ENCODE data around the gene ZNF678. TPM values are rescaled to one million over a fixed set of nuclear protein-coding genes. Genes with fewer than 3 reads are reported as not detected.
"Not testable (repeated sequence)": the region's sequence is repeated elsewhere in the genome, so short reads cannot be mapped to it uniquely, and the experiment has no call there.

The ZNF678 gene
- total RNA-seq, 1 donor from 2014 or later, result 5.1 TPM

DNA sequence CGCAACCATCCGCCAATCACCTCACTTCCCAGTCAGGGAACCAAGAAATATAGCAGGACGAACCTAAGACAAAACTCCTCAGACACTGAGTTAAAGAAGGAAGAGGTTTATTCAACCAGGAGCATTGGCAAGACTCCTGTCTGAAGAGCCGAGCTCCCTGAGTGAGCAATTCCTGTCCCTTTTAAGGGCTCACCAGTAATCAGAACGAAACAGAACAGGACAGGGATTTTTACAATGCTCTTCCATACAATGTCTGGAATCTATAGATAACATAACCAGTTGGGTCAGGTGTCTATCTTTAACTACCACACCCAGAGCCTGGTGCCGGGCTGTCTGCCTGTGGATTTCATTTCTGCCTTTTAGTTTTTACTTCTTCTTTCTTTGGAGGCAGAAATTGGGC is 32.9 kb downstream of the ZNF678 start:
- DNase-seq (ENCODE audit: low spot score), result not testable (repeated sequence)

DNA sequence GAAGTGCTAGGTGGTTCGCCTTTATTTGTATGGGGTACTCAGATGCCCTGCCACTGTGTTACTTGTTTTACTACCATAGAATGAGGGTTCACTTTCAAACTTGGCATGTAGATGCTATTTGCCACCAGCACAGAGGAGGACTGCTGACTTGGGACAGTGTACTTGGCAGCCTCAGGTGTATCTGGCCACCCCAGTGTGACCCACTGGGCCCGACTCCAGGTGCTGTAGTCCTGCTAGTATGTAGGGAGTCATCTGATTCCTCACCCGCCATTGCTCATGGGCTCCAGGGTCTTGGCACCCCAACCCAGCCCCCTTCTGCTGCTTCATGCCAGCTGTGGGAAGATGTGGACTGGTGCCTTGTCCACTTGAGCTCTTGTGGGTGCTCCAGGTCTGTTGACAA is 40.0 kb downstream of the ZNF678 start:
- no peak for DNase-seq (ENCODE audit: low spot score)

DNA sequence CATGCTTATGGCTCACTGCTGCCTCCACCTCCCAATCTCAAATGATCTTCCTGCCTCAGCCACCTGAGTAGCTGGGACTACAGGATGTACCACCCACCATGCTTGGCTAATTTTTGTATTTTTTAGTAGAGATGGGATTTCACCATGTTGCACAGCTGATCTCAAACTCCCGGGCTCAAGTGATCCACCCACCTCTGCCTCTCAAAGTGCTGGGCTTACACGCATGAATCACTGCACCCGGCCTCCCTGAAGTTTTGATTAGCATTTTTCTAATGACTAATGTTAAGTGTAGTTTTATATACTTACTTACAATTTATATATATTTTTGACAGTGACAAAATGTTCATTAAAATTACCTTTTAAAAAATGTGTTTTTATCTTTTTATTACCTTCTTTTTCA is 41.1 kb downstream of the ZNF678 start:
- no peak for DNase-seq (ENCODE audit: low spot score)

DNA sequence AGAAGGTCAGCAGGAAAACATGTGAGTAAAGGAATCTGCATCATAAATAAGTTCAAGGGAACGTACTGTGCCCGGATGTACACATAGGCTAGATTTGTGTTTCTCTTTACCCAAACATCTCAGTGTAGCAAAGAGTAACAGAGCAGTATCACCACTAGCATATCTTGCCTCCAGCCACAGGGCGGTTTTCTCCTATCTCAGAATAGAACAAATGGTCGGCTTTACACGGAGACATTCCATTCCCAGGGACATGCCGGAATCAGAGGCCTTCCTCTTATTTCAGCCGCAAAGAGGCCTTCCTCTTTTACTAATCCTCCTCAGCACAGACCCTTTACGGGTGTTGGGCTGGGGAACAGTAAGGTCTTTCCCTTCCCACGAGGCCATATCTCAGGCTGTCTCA is 42.9 kb downstream of the ZNF678 start:
- not testable (repeated sequence) for DNase-seq (ENCODE audit: low spot score)

DNA sequence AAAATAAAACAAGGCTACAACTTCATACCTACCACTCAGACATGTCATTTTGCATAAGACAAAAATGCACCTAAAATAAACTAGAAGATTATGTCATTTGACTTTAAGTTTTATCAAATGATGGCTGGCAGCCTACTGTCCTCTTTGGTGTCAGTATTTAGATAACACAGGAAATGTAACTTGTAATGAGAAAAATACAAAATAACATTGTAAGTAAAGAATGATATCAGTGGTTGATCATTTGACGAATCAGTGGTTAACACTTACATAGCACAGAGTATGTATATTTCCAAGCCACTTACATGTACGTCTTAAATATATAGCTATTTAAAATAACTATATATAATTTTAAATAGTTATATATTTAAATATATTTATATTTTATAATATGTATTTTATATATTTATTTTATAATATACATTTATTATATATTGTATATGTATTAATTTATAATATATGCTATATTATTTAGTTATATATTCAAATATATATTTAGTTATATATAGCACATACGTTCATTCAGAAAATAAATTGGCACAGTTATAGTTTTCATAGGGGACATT is 44.1 kb downstream of the ZNF678 start:
- no peak for DNase-seq (ENCODE audit: low spot score)

DNA sequence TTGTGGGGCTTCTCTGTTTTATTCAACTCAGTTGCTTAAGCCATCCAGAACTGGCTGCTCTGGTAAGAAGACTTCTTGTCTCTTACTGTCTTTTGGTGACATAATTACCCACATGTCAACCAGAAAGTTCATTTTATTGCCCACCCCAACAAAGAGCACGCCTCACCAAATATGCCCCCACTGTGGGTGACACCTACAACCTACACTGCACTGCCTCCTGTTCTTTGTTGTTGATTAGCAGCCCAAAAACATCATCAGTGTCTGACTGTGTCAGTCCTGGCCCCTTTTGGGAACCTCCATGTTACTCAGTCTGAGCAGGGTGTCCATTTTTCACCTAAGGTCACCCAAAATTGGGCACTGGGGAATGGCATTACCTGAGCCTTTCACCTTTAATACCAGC is 49.3 kb downstream of the ZNF678 start:
- no peak for DNase-seq (ENCODE audit: low spot score)

DNA sequence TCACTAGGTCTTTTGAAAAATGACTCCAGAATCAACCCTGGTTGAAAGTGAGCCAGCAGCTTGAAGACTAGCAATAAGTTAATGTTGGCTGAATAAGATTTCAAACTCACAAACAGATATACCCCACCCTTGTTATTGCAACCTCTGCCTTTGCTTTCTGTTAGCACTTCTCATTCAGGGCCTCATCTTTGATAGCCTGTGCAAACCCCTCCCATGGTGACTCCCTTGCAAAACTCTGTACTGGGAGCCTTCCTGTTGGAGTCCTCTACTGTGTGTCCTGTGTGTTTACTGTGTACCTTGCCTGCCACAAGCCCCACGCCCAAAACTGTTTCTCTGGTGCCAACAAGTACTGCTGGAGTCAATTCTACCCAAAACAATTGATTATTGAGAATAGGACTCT is 50.2 kb downstream of the ZNF678 start:
- DNase-seq (ENCODE audit: low spot score), result no peak

DNA sequence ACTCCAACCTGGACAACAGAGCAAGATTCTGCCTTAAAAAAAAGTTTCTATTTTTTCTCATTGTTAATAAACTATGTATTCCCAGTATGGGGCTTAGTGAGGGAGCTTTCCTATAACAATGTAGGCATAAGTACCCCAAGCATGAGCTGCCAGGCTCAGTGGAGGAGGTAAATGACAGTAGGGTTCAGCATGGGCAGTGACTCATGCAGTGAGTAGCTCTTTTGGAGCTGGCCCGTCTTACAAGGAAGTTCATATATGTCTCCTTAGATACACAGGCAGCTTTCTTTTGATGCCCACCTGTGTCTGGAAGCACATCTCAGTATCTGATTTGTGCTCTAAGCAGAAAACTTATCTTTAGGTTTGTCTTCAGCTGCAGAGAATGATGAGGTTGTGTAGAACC is 57.9 kb downstream of the ZNF678 start:
- no peak for DNase-seq (ENCODE audit: low spot score)

DNA sequence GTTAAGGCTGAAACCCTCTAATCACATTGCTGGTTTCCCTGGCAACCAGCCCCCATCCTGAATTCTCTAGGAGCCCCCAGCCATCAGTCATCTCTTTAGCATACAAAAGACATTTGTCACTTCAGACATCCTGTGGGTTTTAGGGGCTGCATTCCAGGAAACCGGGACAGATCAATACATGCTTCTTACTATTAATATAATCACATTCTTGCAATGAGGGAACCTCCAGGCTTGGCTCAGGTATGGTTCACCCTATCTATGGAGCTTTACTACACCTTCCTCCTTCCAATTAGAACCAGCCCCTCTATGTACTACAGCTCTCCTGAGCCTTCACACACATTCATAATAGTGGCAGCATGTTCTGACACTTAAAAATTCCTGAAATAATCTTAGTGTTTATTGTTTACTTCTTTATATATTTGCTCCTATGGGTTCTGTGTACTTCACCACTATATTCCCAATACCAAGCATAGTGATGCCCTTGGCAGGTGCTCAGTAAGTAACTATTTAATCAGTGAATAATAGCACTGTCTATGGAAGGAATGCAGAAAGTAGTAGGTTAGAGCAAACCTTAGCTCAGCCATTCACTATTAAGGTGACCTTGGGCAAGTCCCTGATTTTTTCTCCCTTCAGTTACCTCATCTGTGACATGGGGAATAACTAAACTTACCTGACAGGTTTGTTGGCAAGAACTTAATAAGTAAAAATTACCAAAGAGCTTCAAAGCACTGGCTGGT is 59.6 kb downstream of the ZNF678 start:
- no peak for DNase-seq (ENCODE audit: low spot score)

DNA sequence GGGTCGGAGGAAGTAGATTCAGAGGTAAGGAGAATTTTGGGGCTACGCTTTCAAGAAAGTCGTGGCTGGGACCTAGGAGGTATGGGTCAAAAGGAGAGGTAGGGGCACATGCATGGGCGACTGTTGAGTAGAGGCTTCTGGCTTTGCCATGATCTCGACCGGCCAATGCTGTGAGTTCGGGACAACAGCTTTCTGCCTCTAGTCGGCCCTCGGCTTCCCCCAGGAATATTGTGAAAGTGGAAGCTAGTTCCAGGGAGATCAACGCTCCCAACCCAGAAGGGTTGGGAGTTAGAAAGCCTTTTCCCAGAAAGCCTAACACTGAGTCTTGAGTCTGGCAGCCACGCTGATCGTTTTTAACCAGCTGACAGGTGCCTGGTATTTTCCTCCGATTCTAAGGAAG is 69.0 kb downstream of the ZNF678 start:
- DNase-seq (ENCODE audit: low spot score), result no peak

DNA sequence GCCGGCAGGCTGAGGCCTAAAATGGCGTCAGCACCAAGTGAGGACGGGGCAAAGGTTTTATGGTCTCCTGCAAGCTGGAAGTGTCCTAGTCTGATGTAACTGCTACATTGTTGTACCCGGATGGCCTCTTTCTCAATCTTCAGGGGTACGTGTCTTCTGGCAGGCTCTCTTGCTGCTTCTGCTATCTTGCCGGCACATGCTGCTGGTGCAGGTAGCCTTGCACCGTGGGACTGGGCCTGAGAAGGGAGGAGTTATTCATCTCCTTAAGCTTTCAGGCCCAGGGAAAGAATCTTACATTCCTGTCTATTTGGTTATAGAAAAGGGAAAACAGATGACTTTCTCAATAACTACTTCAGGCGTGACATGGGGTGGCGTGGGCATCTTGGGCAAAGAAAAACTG is 72.2 kb downstream of the ZNF678 start:
- DNase-seq (ENCODE audit: low spot score), result no peak

DNA sequence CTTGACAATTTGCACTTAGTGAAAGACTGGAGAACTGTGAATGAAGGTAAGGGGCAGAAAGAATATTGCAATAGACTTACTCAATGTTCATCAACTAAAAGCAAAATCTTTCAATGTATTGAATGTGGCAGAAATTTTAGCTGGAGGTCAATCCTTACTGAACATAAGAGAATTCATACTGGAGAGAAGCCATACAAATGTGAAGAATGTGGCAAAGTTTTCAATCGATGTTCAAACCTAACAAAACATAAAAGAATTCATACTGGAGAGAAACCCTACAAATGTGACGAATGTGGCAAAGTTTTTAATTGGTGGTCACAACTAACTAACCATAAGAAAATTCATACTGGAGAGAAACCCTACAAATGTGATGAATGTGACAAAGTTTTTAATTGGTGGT is 91.1 kb downstream of the ZNF678 start:
- DNase-seq (ENCODE audit: low spot score), result no peak

DNA sequence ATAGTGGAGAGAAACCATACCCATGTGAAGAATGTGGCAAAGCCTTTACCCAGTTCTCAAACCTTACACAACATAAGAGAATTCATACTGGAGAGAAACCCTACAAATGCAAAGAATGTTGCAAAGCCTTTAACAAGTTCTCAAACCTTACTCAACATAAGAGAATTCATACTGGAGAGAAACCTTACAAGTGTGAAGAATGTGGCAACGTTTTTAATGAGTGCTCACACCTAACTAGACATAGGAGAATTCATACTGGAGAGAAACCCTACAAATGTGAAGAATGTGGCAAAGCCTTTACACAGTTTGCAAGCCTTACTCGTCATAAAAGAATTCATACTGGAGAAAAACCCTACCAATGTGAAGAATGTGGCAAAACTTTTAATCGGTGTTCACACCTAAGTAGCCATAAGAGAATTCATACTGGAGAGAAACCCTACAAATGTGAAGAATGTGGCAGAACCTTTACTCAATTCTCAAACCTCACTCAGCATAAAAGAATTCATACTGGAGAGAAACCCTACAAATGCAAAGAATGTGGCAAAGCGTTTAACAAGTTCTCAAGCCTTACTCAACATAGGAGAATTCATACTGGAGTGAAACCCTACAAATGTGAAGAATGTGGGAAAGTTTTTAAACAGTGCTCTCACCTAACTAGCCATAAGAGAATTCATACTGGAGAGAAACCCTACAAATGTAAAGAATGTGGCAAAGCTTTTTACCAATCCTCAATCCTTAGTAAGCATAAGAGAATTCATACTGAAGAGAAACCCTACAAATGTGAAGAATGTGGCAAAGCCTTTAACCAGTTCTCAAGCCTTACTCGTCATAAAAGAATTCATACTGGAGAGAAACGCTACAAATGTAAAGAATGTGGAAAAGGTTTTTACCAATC is 91.7 kb downstream of the ZNF678 start:
- DNase-seq (ENCODE audit: low spot score), result no peak

DNA sequence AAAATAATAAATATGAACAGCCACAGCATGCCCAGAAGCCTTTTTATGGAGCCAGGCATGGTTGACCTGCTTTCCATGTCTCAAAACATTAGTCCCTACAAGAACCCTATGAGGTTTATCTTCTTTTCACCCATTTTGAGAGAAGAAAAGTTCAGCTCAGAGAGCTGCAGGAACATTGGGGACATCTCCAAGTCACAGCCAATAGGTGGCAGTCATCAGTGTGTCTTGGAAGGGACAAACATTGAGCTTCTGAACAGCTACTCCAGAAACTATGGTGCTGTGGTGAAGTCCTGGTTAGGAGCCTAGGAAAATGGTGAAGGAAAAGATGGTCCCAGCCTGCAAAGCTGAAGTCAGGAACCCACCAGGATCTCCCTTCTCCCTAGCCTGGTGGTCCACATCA is 98.1 kb downstream of the ZNF678 start:
- no peak for DNase-seq (ENCODE audit: low spot score)

DNA sequence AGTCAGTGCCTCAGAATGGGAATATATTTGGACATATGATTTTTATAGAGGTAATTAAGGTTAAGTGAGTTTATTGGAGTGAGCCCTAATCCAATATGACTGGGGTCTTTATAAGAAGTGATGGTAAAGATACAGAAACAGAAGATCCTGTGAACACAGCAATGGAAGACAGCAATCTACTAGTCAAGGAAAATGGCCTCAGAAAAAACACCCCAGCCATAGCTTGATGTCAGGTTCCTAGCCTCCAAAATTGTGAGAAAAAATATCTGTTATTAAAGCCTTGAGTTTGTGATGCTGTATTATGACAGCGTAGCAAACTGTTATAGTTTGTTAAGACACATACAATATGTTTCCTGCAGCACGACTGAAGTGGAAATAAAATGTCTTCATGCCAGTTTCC is 99.6 kb downstream of the ZNF678 start:
- no peak for DNase-seq (ENCODE audit: low spot score)

DNA sequence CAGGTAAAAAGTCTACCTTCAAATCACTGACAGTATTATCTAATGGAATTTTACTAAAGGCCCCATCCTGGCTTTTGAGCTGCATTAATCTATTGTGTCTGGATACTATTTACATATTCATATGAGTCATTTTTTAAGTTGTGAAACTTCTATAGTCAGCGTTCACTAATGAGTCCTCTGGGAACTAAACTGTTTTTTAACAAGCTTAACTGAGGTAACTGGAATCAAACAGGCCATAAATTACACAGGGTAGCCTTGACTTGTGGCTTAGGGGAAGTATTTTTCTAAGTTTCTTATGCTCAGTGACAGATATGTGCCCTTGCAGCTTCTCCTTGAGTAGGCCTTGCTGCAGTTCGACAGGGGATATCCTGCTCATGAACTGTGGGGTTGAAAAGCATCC is 102.9 kb downstream of the ZNF678 start:
- no peak for DNase-seq (ENCODE audit: low spot score)

DNA sequence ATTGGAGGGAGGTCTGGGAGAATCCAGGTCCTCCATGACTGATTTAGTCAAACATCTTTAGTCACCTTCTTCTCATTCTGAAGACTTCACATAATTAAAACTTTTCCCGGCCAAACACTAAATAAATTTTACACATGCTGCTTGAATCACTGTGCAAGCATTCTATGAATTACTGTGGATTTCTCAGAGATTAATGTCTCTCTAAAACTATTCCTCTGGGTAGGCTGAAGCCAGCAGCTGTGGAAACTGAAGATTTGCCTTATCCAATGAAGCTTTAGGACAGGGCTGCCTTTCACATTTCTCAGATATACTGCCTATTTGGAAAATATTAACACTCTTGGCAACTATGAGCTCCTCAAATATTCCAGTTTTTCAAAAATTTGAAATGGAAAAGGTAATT is 110.1 kb downstream of the ZNF678 start:
- DNase-seq (ENCODE audit: low spot score), result no peak

DNA sequence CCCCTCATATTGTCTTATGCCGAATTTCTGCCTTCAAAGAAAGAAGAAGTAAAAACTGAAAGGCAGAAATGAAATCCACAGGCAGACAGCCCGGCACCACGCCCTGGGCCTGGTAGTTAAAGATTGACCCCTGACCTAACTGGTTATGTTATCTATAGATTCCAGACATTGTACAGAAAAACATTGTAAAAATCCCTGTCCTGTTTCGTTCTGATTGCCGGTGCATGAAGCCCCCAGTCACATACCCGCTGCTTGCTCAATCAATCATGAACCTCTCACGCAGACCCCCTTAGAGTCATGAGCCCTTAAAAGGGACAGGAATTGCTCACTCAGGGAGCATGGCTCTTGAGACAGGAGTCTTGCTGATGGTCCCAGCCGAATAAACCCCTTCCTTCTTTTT is 122.5 kb downstream of the ZNF678 start:
- no peak for DNase-seq (ENCODE audit: low spot score)

DNA sequence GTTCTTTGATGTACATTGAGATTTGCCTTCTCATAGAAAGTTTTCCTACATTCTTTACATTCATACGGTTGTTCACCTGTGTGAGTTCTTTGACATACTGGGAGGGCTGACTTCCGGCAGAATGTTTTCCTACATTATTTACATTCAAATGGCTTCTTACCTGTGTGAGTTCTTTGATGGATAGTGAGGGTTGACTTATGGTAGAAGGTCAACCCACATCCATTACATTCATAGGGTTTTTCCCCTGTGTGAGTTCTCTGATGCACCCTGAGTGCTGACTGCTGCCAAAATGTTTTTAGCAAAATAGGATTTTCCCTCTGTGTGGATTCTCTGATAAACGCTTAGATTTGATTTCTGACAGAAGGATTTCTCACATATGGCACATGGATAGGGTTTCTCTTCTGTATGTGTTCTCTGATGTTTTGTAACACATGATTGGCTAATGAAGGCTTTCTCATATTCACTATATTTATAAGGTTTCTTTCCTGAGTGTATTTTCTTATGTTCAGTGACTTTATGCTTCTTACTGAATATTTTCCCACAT is 134.0 kb downstream of the ZNF678 start:
- no peak for DNase-seq (ENCODE audit: low spot score)

DNA sequence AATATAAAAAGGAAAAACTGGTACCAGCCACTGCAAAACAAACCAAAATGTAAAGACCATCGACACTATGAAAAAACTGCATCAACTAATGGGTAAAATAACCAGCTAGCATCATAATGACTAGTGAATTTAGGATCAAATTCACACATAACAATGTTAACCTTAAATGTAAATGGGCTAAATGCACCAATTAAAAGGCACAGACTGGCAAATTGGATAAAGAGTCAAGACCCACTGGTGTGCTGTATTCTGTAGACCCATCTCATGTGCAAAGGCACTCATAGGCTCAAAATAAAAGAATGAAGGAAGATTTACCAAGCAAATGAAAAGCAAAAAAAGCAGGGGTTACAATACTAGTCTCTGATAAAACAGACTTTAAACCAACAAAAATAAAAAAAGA is 138.3 kb downstream of the ZNF678 start:
- not testable (repeated sequence) for DNase-seq (ENCODE audit: low spot score)

DNA sequence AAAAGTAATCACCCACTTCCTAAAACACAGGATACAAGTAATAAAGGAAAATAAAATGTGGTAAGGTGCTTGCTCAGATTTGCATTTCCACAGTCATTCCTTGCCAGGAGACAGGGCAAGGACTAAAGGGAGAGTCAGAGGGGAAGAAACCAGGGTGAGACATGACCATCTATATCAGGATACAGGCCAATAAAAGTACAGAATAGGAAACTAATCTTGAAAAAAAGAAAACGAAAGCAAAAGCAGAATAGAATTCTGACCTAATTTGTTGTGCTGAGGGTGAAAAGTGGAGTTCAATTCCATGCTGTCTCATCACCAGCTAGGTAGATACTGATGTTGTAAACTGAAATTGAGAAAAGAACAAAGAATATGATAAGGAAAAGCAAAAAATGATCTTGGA is 144.5 kb downstream of the ZNF678 start:
- no peak for DNase-seq (ENCODE audit: low spot score)

DNA sequence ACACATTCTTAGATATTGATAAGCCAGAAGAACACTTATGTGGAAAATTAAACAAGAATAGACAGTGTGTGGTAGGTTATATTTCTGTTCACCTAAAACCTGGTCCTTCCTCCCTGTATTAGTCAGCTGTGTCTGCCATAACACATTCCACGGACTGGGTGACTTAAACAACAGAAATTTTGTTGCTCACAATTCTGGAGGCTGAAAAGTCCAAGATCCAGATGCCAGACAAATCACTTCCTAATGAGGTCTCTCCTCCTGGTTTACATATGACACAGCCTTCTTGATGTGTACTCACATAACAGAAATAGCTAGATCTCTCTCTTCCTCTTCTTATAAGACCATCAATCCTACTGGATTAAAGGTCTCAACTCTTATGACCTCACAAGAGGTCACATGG is 146.1 kb downstream of the ZNF678 start:
- no peak for DNase-seq (ENCODE audit: low spot score)

All from mesenteric fat pad (tissue), 1 donor.